NCI-H460 (cell line): ENCODE measurements around the gene MYBBP1A. TPM values are rescaled to one million over a fixed set of nuclear protein-coding genes. Genes with fewer than 3 reads are reported as not detected.

ENCODE experiments used
- total RNA-seq: library from RNA; depleted of rRNA; stranded (reverse); fragments of >200 nt; shearing (Covaris generic); gene quantifications from 2 replicates; pipeline ENCODE4 v1.2.3, GENCODE V29; 2014; rRNA removed

MYBBP1A gene
- total RNA-seq, 1 experiment from 2014 or later: 71.3 TPM

Other genes with a start within 250 kb of the MYBBP1A start
- gene UBE2G1, start 188.7 kb downstream of the MYBBP1A start, total RNA-seq: 65.6 and 67.3 TPM in 2 replicates
- gene SPNS3, start 121.4 kb downstream of the MYBBP1A start, total RNA-seq: not detected in 2 replicates
- 0.52 TPM in 1 of 2 replicates, not detected in the other for gene SPNS2, start 56.5 kb downstream of the MYBBP1A start, total RNA-seq
- gene GGT6, start 5.2 kb upstream of the MYBBP1A start, total RNA-seq: not detected in 2 replicates
- 0.12 and 0.17 TPM in 2 replicates for gene SMTNL2, start 29.1 kb upstream of the MYBBP1A start, total RNA-seq
- gene ALOX15, start 86.3 kb upstream of the MYBBP1A start, total RNA-seq: 2.1 and 2.3 TPM in 2 replicates
- 58.2 and 61.8 TPM in 2 replicates for gene PELP1, start 148.8 kb upstream of the MYBBP1A start, total RNA-seq
- gene ARRB2, start 155.2 kb upstream of the MYBBP1A start, total RNA-seq: 28.8 and 32.9 TPM in 2 replicates
- 21.8 and 24.3 TPM in 2 replicates for gene MED11, start 176.0 kb upstream of the MYBBP1A start, total RNA-seq
- gene ZMYND15, start 184.4 kb upstream of the MYBBP1A start, total RNA-seq: 0.22 and 0.23 TPM in 2 replicates
- 16.2 and 18.0 TPM in 2 replicates for gene CXCL16, start 184.5 kb upstream of the MYBBP1A start, total RNA-seq
- gene TM4SF5, start 216.5 kb upstream of the MYBBP1A start, total RNA-seq: not detected in 2 replicates
- not detected in 2 replicates for gene VMO1, start 231.0 kb upstream of the MYBBP1A start, total RNA-seq
- gene GLTPD2, start 233.6 kb upstream of the MYBBP1A start, total RNA-seq: not detected in 2 replicates
- gene PSMB6, start 240.8 kb upstream of the MYBBP1A start, total RNA-seq: 141 and 171 TPM in 2 replicates